ENCODE data around the gene SMIM38. TPM values are rescaled to one million over a fixed set of nuclear protein-coding genes. Genes with fewer than 3 reads are reported as not detected.

SMIM38 gene
- total and polyA plus RNA-seq, 2 donors from 2014 or later, result 0.19 to 0.63 TPM

GRCh38 chr11:69126286-69126685 is 29.4 kb upstream of the SMIM38 start:
- TF ChIP-seq CTCF (IDR thresholded peaks at IDR 0.05; ENCODE audit: borderline replicate concordance, extremely low read depth, insufficient read depth), result no peak
- FAIRE-seq (no peak), DNase-seq (peak in 2 of 5 donors; percentile 27 to 51)
- H3K36me3 ChIP-seq (ENCODE audit: control insufficient read depth in 2 of 3, insufficient read depth in 3 of 3, low read length in 3 of 3), result no peaks in the 10 kb centered on the region
- H3K27me3 ChIP-seq (ENCODE audit: control insufficient read depth, insufficient read depth, low read length), result no peaks in the 10 kb centered on the region
- H3K9ac ChIP-seq (ENCODE audit: low read length in 3 of 3), result no peak overlapping the region
- intact Hi-C loops (cut with DNase I), result no loop called here
- no peak overlapping the region for H3K27ac ChIP-seq (ENCODE audit: low read depth in 2 of 2, low read length in 2 of 2)
- peaks cover 0 to 5% (median 0%) of the 10 kb centered on the region in 3 donors for H3K9me3 ChIP-seq (ENCODE audit: control insufficient read depth in 2 of 3, insufficient read depth in 1 of 3, low read length in 3 of 3)
- H3K4me3 ChIP-seq (ENCODE audit: low read length in 3 of 3), result no peak overlapping the region
- H3K4me1 ChIP-seq (ENCODE audit: control insufficient read depth in 2 of 3, insufficient read depth in 2 of 3, low read depth in 1 of 3, low read length in 3 of 3), result peaks cover 0 to 30% (median 28%) of the 10 kb centered on the region in 3 donors

GRCh38 chr11:69127081-69127850 is 28.5 kb upstream of the SMIM38 start:
- TF ChIP-seq CTCF (IDR thresholded peaks at IDR 0.05; ENCODE audit: borderline replicate concordance, extremely low read depth, insufficient read depth), result no peak
- Histone ChIP-seq H3K27me3 (ENCODE audit: control insufficient read depth, insufficient read depth, low read length) (no peaks in the 10 kb centered on the region), H3K4me1 (ENCODE audit: control insufficient read depth in 2 of 3, insufficient read depth in 2 of 3, low read depth in 1 of 3, low read length in 3 of 3) (peaks cover 0 to 35% (median 28%) of the 10 kb centered on the region in 3 donors), H3K9ac (ENCODE audit: low read length in 3 of 3) (no peak overlapping the region), H3K27ac (ENCODE audit: low read depth in 2 of 2, low read length in 2 of 2) (no peak overlapping the region), H3K9me3 (ENCODE audit: control insufficient read depth in 2 of 3, insufficient read depth in 1 of 3, low read length in 3 of 3) (peaks cover 0 to 5% (median 0%) of the 10 kb centered on the region in 3 donors), H3K36me3 (ENCODE audit: control insufficient read depth in 2 of 3, insufficient read depth in 3 of 3, low read length in 3 of 3) (no peaks in the 10 kb centered on the region), H3K4me3 (ENCODE audit: low read length in 3 of 3) (no peak overlapping the region)
- DNase-seq (peak in 2 of 5 donors; percentile 30 to 59), FAIRE-seq (no peak)
- intact Hi-C loops (cut with DNase I), result no loop called here

DNA sequence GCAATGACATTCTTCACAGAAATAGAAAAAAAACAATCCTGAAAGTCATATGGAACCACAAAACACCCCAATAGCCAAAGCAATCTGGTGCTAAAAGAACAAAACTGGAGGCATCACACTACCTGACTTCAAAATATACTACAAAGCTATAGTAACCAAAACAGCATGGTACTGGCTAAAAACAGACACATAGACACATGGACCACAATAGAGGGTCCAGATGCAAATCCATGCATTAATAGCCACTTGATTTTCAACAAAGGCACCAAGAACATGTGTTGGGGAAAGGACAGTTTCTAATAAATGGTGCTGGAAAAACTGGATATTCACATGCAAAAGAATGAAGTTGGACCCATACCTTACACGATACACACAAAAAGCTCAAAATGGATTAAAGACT is 27.9 kb upstream of the SMIM38 start:
- H3K4me3 ChIP-seq (ENCODE audit: low read length in 3 of 3), result no peak overlapping the region
- intact Hi-C loops (cut with DNase I), result no loop called here
- H3K36me3 ChIP-seq (ENCODE audit: control insufficient read depth in 2 of 3, insufficient read depth in 3 of 3, low read length in 3 of 3), result no peaks in the 10 kb centered on the region
- FAIRE-seq (no peak), DNase-seq (no peak)
- no peak overlapping the region for H3K27ac ChIP-seq (ENCODE audit: low read depth in 2 of 2, low read length in 2 of 2)
- peaks cover 0 to 30% (median 25%) of the 10 kb centered on the region in 3 donors for H3K4me1 ChIP-seq (ENCODE audit: control insufficient read depth in 2 of 3, insufficient read depth in 2 of 3, low read depth in 1 of 3, low read length in 3 of 3)
- peaks cover 0 to 5% (median 0%) of the 10 kb centered on the region in 3 donors for H3K9me3 ChIP-seq (ENCODE audit: control insufficient read depth in 2 of 3, insufficient read depth in 1 of 3, low read length in 3 of 3)
- no peak for TF ChIP-seq CTCF (IDR thresholded peaks at IDR 0.05; ENCODE audit: borderline replicate concordance, extremely low read depth, insufficient read depth)
- no peaks in the 10 kb centered on the region for H3K27me3 ChIP-seq (ENCODE audit: control insufficient read depth, insufficient read depth, low read length)
- H3K9ac ChIP-seq (ENCODE audit: low read length in 3 of 3), result no peak overlapping the region

All from kidney (tissue), 14 donors.